ENCODE results near the gene DHX58. TPM values are rescaled to one million over a fixed set of nuclear protein-coding genes. Genes with fewer than 3 reads are reported as not detected.

Gene DHX58
- 9.6 and 21.2 TPM in 2 replicates for total RNA-seq

DNA sequence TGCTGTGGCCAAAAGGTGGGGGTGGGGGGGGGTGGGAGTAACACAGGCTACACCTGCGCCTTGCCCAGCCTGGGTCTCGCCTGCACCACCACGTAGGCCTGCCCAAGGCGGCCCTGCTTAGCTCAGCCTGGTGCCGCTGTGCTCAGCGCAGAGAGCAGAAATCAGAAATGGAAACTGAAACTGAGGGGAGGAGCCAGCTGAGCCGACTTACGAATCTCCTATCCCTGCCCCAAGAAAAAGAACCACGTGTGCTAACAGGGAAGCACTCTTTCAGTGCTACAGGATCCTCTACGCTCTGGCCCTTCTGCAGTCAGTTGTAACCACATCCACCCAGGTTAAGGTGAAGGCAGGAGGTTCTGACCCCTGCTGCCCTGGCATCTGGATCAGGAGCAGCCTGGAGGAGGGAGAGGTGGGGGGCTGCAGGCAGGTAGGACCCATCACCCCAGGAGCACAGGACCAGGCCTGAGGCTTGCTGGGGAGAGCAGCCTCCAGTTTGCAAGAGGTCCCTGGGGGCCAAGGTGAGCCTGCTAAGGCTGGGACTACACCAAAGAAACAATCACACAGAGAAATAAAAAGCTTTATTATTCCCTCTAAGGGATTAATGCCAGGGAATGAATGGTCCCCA, at the start of gene DHX58:
Gene DHX58 (minus strand): TSS at position 163 of the 625 bp plus-strand sequence. CDS start 822 bp downstream, outside the sequence.

DNA sequence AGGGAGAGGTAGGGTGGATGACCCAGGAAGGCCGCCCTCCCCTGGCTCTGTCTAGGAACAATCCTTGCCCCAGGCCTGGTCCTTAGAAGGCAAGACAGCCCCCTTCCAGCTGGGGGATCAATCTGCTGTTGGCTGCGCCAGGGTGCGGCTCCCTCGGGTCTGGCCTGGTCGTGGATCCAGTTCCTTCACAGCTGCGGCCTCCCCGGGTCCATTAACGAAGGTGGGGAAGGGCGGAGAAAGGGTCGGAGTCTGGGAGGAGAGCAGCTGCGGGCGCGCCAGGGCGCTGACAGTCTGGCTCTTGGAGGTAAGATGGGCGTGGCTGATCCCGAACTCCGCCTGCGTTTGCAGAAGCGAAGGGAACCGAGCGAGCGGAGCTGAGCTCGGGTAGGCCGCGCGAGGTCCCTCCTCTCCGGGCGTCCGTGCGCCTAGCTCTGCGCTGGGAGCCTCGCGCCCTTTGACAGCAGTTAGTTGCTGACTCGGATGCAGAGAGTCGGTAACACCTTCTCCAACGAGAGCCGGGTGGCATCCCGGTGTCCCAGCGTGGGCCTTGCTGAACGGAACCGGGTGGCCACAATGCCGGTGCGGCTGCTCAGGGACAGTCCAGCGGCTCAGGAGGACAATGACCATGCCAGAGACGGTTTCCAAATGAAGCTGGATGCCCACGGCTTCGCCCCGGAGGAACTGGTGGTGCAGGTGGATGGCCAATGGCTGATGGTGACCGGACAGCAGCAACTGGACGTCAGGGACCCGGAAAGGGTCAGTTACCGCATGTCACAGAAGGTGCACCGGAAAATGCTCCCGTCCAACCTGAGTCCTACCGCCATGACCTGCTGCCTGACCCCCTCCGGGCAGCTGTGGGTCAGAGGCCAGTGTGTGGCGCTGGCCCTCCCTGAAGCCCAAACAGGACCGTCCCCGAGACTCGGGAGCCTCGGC, 10.1 kb upstream of the DHX58 start, which contains the start of gene HSPB9:
Gene HSPB9 (plus strand): TSS at position 434 of the 933 bp plus-strand sequence. CDS start 47 bp downstream, at position 481.

DNA sequence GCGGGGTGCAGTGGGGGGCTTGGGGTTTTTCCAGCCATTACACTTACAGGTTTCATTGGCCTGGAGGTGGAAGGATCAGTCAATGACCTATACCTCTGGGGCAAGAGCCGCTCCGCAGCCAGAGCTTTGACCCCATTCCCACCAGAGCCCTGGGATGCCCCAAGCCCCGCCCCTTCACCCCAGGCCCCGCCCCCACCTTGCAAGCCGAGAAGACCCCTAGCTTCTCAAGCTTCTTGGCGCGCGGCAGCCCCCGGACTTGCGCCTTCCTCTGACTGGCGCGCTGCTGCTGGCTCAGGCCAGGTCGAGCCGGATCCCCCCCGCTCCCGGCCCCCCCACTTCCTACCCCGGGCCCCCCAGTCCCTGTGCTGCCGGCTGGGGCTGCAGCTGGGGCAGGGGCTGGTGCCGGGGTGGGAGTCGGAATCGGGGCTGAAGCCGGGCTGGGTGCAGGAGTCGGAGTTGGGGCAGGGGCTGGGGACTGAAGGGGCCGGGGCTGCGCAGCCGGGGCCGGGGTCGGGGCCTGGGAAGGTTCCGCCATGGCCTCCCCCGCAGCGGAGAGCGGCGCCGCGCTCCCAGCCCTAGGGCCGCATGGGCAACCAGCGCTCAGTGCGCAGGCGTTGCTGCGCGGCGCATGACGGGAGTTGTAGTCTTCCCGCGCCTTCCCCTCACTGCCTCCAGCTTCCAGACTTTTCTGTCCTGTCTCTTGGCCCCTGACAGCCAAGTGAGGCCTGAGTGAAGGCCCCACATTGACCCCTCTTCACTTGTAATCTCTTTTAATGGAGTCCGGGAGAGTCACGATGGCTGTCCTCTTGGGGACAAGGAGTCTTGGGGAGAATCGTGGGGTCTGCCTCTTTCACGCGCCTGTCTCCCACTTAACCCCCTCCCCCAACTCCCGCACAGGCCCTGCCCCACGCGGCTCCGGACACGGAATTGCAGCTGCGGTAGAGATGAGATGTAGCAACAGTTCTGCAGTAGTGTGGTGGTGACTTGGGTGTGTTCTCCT, 8.6 kb upstream of the DHX58 start, which contains the start of gene KAT2A:
Gene KAT2A (minus strand): TSS at position 598 of the 1,000 bp plus-strand sequence. CDS start 63 bp downstream, at position 535.

DNA sequence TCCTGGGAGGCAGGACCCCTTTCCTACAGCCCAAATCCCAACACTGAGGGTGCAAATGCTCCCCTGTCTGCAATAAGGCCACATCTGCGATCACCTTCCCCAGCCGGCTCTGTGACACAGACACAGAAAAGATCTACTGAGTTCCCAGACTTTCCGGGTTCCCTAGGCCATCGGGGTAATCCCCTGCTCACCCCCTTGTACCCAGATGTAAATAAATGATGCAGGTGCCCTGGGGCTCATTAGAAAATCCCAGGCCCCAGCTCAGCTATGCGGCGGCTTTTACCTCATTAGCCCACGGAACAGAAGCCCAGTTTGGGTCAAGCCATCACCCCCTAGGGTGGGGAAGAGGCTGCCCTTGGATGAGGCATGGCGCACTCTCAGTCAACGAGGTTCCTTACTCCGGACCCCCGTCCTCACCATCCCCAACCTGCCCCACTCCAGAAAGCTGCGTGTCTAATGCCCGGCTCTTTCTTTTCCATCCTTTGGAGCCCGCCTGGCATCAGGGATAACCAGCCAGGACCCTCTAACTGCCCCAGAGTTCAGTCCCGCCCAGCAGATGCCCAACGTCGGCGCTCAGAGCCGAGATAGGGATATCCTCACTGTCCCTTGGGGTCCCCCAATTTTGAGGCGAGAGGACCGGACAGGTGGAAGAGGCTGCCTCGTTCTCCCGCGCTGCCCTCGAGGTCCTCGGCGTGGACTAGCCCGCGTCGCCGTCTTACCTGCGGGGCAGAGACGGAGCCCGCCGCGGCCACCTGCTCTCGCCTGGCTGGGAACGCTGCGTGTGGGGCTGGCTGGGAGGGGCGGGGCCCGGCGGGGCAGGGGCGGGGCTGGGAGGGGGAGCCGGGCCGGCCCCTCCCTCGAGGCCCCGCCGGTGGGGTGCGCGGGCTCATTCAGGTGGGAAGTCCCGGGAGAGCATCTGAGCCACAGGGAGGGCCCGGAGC, 14.6 kb downstream of the DHX58 start, which contains the start of gene ZNF385C:
Gene ZNF385C (minus strand): TSS at position 783 of the 941 bp plus-strand sequence. CDS start 35,417 bp downstream, outside the sequence.

Other genes starting within 250 kb of the DHX58 start
- gene KLHL11, start 247.3 kb downstream of the DHX58 start, total RNA-seq = 27.4 and 44.2 TPM in 2 replicates
- 417 and 421 TPM in 2 replicates for gene ACLY, start 193.8 kb downstream of the DHX58 start, total RNA-seq
- gene ODAD4, start 182.1 kb downstream of the DHX58 start, total RNA-seq = 0.57 and 1.3 TPM in 2 replicates
- 59.5 and 98.2 TPM in 2 replicates for gene CNP, start 145.9 kb downstream of the DHX58 start, total RNA-seq
- 80.7 and 97.4 TPM in 2 replicates for gene DNAJC7, start 95.3 kb downstream of the DHX58 start, total RNA-seq
- 55.8 and 60.4 TPM in 2 replicates for gene NKIRAS2, start 92.6 kb downstream of the DHX58 start, total RNA-seq
- under 0.01 and 0.22 TPM in 2 replicates for gene C17orf113, start 62.1 kb downstream of the DHX58 start, total RNA-seq
- gene ZNF385C, start 14.2 kb downstream of the DHX58 start, total RNA-seq = not detected in 2 replicates
- gene KAT2A, start 8.7 kb upstream of the DHX58 start, total RNA-seq = 7.2 and 15.7 TPM in 2 replicates
- not detected in 2 replicates for gene HSPB9, start 10.1 kb upstream of the DHX58 start, total RNA-seq
- gene RAB5C, start 42.3 kb upstream of the DHX58 start, total RNA-seq = 89.5 and 141 TPM in 2 replicates
- not detected in 2 replicates for gene KCNH4, start 68.4 kb upstream of the DHX58 start, total RNA-seq
- gene HCRT, start 72.7 kb upstream of the DHX58 start, total RNA-seq = not detected in 2 replicates
- gene GHDC, start 81.8 kb upstream of the DHX58 start, total RNA-seq = 15.6 and 21.0 TPM in 2 replicates
- gene STAT5B, start 163.7 kb upstream of the DHX58 start, total RNA-seq = 24.5 and 28.9 TPM in 2 replicates
- gene STAT5A, start 175.8 kb upstream of the DHX58 start, total RNA-seq = 4.6 and 7.7 TPM in 2 replicates